ENCODE data around the gene FLAD1.
A peak's percentile ranks its signal among the peaks of the same experiment; 100 is the strongest.
"Not testable (repeated sequence)": the region's sequence is repeated elsewhere in the genome, so short reads cannot be mapped to it uniquely, and the experiment has no call there.

FLAD1 gene

DNA sequence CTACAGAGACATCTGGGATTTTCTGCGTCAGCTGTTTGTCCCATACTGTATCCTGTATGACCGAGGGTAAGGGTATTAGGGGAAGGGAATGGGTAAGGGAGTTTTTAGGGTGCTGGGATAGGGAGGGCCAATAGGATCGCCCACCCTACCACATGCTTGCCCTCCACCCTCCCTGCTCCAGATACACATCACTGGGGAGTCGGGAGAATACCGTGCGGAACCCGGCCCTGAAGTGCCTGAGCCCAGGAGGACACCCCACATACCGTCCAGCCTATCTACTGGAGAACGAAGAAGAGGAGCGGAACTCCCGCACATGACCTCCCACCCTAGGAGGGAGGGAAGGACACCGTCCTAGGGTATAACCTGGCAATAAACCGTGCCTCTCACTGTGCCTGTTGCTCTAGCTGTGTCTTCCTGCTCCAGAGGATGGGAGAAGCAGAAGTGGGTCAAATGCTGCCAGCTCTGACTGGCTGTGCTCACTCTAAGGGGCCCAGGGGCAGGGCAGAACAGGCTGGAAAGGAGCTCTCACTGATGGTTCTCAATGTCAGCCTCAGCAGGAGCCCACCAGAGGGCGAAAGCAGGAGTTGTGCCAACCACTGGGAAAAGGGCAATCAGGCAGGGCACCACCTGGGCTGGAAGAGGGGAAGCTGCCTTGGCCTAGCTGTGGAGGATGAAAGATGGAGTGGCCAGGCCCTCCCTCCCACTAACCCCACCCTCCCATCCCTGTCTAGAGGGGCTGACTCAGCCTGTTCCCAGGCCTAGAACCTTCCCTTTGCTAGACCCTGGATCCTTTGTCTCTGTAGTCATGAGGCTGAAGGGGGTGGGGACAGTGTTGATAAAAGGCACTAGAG, 9.8 kb downstream of the FLAD1 start:
- DNase-seq, result no peak

GRCh38 chr1:154993572-154994268, 10.6 kb downstream of the FLAD1 start, which contains the start of gene LENEP:
TSS of gene LENEP (plus strand) at chr1:154993586. CDS start at chr1:154993608, 22 bp downstream.
- DNase-seq, result no peak

- no peak for DNase-seq
Measured at GRCh38 chr1:154994269-154994587, 11.1 kb downstream of the FLAD1 start.

GRCh38 chr1:154994591-154994990, 11.4 kb downstream of the FLAD1 start:
- no peak for DNase-seq

GRCh38 chr1:154995301-154995983, 12.3 kb downstream of the FLAD1 start:
- not testable (repeated sequence) for DNase-seq

GRCh38 chr1:154996966-154997701, 14.0 kb downstream of the FLAD1 start:
- DNase-seq, result no peak

DNA sequence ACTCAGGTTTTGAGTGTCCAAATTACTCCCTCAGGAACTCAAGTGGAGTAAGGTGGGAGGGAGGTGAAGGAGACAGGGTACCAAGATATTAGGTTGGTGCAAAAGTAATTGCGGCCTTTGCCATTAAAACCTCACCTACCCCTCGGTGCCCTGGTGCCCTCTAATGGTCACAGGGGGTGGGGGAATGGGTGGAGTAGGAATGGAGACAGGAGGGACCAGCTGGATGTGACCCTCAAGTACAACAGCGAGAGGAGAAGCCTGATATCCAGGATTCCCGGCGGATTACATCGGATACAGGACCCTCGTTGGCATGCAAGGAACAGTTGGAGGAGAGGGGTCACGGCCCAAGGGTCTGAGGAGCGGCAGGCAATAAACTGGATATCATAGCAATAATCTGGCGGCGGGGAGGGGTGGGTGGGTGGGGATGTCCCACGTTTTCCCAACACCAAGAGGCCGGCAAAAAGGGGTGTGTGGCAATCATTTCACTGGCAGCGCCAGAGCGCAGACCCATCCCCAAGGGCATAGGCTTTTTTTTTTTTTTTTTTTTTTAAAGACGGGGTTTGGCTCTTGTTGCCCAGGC, 15.1 kb downstream of the FLAD1 start:
- DNase-seq, result no peak

DNA sequence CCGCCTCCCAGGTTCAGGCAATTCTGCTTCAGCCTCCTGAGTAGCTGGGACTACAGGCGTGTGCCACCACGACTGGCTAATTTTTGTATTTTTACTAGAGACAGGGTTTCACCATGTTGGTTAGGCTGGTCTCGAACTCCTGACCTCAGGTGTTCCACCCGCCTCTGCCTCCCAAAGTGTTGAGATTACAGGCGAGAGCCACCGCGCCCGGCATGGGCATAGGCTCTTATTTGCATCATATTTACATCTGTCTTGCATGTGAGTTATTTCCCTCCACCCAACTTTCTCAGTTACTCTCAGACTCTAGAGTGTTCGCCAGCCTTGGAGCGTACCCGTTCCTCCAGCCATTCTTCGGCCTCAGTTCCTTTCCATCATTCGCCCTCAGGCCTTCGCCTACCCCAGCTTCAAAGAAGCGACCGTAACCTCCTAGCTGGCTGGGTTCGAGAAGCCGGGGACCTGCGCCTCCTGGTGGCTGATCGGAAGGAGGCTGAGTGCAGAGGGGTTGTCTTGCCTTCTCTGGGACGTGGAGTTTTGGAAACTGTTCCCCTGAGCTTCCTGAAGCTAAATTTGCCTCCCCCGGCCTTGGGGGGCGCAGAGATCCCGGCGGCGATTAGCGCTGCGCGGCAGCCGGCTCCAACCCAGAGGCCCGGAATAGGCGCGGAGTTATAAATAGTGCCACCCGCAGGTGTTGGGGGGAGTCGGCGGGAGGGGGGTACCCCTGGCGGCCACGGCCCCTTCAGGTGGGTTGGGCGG, 15.8 kb downstream of the FLAD1 start:
- DNase-seq, result peak; percentile 77

DNA sequence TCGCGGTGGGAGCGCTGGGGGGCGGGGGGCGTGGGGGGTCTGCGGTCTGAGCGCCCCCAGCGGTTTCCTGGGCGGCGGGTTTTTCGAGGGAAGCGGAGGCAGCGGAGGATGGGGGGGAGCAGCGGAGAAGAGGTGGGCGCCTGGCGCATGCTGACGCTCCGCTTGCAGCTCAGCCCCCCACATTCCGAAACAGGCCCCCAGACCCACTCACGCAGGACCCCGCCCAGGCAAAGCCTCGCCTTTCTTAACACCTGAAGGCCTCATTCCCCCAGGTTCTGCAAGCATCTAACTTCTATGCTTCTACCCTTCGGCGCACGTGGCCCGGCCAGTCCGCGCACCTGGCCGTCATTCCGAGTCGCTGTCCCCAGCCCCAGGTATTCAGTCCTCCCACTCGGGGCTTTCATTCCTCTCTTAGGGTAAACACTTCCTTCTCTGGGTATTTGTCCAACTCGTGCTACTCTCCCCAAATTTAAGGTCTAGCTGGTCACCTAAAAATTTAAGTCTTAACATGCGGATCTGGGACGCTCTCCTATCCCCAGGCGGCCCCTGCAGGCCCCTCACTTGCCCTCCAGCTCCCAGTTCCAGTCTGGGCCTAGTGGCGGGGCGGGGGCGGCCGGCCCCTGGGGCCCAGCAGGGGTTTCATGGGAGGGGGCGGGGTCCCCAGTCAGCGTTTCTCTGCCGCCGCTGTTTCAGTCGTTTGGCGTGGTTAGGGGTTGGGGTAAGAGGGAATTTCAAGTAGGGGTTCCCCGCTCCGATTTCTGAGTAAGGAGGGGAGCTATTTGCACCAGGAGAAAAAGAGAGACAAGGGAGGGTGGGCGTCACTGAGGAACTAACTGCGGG, 16.6 kb downstream of the FLAD1 start:
- peak; percentile 48 for DNase-seq

- DNase-seq, result peak; percentile 51
Measured at GRCh38 chr1:155000411-155000725, 17.2 kb downstream of the FLAD1 start.

- DNase-seq, result peak; percentile 86
Measured at GRCh38 chr1:155000726-155001424, 17.7 kb downstream of the FLAD1 start.

DNA sequence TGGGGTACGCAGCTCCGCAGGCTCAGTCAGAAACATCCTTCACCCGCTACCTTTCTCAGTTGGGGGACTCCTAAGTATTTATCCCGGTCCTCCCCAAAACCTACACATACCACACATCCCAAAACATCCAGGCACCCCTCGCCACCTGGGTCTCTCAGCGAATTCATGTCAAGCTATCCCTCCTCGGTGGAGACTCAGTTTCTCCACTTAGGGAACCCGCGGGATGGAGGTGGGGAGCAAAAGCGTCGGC, 18.2 kb downstream of the FLAD1 start:
- DNase-seq, result no peak

- peak; percentile 94 for DNase-seq
Measured at GRCh38 chr1:155001675-155002463, 18.7 kb downstream of the FLAD1 start.

- no peak for DNase-seq
Measured at GRCh38 chr1:155002464-155003226, 19.5 kb downstream of the FLAD1 start, which contains the start of gene ZBTB7B. TSS of gene ZBTB7B (plus strand) at chr1:155002802. CDS start at chr1:155014661, 11,859 bp downstream.

- no peak for DNase-seq
Measured at GRCh38 chr1:155003227-155003765, 20.2 kb downstream of the FLAD1 start.

- DNase-seq, result no peak
Measured at GRCh38 chr1:155003766-155004351, 20.7 kb downstream of the FLAD1 start.

DNA sequence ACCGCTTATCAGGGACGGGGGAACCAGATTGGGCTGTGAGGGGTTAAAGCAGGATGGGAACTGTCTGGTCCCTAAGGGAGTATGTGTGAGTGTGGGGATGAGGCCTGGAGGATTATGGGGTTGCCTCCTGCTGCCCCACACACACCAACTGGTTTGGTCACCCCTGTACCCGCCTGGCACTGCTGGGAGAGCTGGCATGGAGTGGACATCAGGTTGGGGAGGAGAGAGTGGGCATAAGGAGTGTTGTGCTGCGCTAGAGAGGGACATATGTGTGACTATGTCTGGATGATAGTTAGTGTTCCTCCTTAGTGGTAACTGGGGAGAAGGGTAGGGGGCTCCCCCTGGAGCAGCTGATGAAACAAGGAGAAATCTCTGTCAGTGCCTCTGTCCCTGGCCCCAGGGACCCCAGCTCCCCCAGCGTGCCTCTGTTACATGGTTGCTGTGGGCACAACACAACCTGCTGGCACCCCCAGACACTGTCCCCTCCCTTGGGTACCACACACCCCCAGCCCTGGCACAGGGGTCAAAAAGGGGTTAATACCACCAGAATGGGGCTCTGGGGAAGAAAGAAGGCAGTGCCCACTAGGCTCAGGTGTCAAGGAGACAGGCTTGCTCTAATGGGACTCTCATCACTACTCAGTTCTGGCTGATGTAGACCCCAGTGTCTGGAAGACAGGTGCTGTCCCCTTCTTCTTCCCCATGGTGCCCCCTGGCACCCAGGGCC, 21.4 kb downstream of the FLAD1 start:
- DNase-seq, result no peak

Measured in activated T-cell treated with anti-CD3 and anti-CD28 coated beads, Interleukin-2, amount 50 U/mL, for 1 hour (primary cell).